RWPE2 (cell line): Measurements from ENCODE around the gene SCGB1A1.

Source experiments
- ATAC-seq: fragments of 200-7000 bp; cut with Tn5 transposase; 3 replicates; pipeline ENCODE4 v1.9.1; 2021; ENCODE audit warnings: low read depth
- DNase-seq: peaks from one replicate; pipeline ENCODE4 v3.0.0-alpha.2; 2020; ENCODE audit warnings: low spot score
- H3K27ac ChIP-seq: fragments of 450-650 bp; 2 replicates; pipeline ENCODE4 v1.5.1; 2017; ENCODE audit warnings: mild to moderate bottlenecking; ENCODE audit not compliant: poor library complexity, severe bottlenecking
- H3K27me3 ChIP-seq: fragments of 250-450 bp; sonication (Bioruptor Pico); 2 replicates; pipeline ENCODE4 v1.5.1; 2021; ENCODE audit warnings: mild to moderate bottlenecking, moderate library complexity; ENCODE audit not compliant: insufficient read depth, poor library complexity, severe bottlenecking
- H3K36me3 ChIP-seq: fragments of 250-450 bp; sonication (Bioruptor Pico); 2 replicates; pipeline ENCODE4 v1.5.1; 2020; ENCODE audit warnings: low read depth, mild to moderate bottlenecking, moderate library complexity
- H3K4me1 ChIP-seq: fragments of 250-450 bp; sonication (Bioruptor Pico); 2 replicates; pipeline ENCODE4 v1.5.1; 2021; ENCODE audit warnings: mild to moderate bottlenecking, moderate library complexity; ENCODE audit not compliant: insufficient read depth, poor library complexity, severe bottlenecking
- H3K4me3 ChIP-seq: fragments of 250-450 bp; sonication (Bioruptor Pico); 2 replicates; pipeline ENCODE4 v1.5.1; 2021; ENCODE audit warnings: mild to moderate bottlenecking, moderate library complexity; ENCODE audit not compliant: severe bottlenecking
- H3K9me3 ChIP-seq: fragments of 250-450 bp; sonication (Bioruptor Pico); 2 replicates; pipeline ENCODE4 v1.5.1; 2021; ENCODE audit warnings: mild to moderate bottlenecking, moderate library complexity; ENCODE audit not compliant: severe bottlenecking
- TF ChIP-seq, protein P1 (sequence below): fragments of 450-650 bp; IDR thresholded peaks from one replicate; pipeline ENCODE4 v1.5.1; 2017; ENCODE audit warnings: mild to moderate bottlenecking, moderate library complexity; ENCODE audit not compliant: poor library complexity, severe bottlenecking

Gene SCGB1A1

GRCh38 chr11:62419314-62419929, 589 bp downstream of the SCGB1A1 start:
- Histone ChIP-seq H3K4me3 (no peak overlapping the region), H3K9me3 (no peaks in the 10 kb centered on the region), H3K36me3 (no peaks in the 10 kb centered on the region), H3K4me1 (no peaks in the 10 kb centered on the region), H3K27me3 (no peaks in the 10 kb centered on the region), H3K27ac (no peak overlapping the region)
- TF ChIP-seq, protein P1, sequence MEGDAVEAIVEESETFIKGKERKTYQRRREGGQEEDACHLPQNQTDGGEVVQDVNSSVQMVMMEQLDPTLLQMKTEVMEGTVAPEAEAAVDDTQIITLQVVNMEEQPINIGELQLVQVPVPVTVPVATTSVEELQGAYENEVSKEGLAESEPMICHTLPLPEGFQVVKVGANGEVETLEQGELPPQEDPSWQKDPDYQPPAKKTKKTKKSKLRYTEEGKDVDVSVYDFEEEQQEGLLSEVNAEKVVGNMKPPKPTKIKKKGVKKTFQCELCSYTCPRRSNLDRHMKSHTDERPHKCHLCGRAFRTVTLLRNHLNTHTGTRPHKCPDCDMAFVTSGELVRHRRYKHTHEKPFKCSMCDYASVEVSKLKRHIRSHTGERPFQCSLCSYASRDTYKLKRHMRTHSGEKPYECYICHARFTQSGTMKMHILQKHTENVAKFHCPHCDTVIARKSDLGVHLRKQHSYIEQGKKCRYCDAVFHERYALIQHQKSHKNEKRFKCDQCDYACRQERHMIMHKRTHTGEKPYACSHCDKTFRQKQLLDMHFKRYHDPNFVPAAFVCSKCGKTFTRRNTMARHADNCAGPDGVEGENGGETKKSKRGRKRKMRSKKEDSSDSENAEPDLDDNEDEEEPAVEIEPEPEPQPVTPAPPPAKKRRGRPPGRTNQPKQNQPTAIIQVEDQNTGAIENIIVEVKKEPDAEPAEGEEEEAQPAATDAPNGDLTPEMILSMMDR = no peak
- no peak for ATAC-seq
- DNase-seq = no peak

DNA sequence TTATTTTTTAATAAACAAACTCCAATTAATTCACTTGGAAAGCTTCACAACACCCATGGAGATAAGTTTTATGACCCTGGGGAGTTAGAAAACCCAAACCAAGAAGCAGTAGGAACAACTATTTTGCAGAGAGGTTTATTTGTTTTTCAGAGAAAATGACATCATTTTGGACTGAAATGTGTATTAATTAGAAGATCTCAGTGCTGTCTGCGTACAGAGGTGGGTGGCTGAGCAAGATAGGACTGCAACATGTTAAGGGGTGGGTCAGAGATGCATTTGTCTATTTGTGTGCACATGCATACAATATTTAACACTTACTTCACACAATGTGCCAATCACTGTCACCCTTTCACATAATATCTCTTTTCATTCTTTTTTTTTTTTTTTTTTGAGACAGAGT, 1.1 kb downstream of the SCGB1A1 start:
- TF ChIP-seq, protein P1 = no peak
- Histone ChIP-seq H3K4me3 (no peak overlapping the region), H3K27ac (no peak overlapping the region), H3K9me3 (no peaks in the 10 kb centered on the region), H3K4me1 (no peaks in the 10 kb centered on the region), H3K27me3 (no peaks in the 10 kb centered on the region), H3K36me3 (no peaks in the 10 kb centered on the region)
- ATAC-seq = no peak
- DNase-seq = no peak

- Histone ChIP-seq H3K27me3 (no peaks in the 10 kb centered on the region), H3K4me3 (no peak overlapping the region), H3K36me3 (no peaks in the 10 kb centered on the region), H3K4me1 (no peaks in the 10 kb centered on the region), H3K9me3 (no peaks in the 10 kb centered on the region), H3K27ac (no peak overlapping the region)
- no peak for ATAC-seq
- DNase-seq = no peak
- TF ChIP-seq, protein P1 = no peak
Observed at GRCh38 chr11:62420882-62421281, 2.0 kb downstream of the SCGB1A1 start.

GRCh38 chr11:62421996-62422395, 3.2 kb downstream of the SCGB1A1 start:
- Histone ChIP-seq H3K4me1 (peaks cover 6% of the 10 kb centered on the region), H3K36me3 (no peaks in the 10 kb centered on the region), H3K4me3 (no peak overlapping the region), H3K27me3 (no peaks in the 10 kb centered on the region), H3K9me3 (no peaks in the 10 kb centered on the region), H3K27ac (no peak overlapping the region)
- no peak for ATAC-seq
- TF ChIP-seq, protein P1 = no peak
- no peak for DNase-seq

DNA sequence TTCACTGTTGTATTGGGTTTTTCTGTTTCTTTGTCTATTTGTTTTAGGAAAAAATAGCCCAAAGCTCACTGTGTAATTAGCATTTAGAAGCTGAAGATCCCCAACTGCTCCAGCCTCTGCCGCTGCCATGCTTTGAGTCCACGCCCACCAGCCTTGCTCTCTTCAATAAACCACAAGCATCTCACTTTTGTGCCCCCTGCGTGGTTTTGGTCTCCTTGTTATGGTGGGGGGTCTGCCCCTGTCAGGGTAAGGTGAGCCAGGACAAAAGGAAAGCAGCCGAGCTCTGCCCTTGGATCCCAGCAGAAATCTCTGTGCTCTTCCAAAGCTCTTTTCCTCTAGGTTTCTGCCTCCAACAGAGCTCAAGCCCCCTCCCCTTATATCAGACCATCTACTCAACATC, 4.2 kb downstream of the SCGB1A1 start:
- no peaks in the 10 kb centered on the region for H3K36me3 ChIP-seq
- no peak overlapping the region for H3K4me3 ChIP-seq
- H3K9me3 ChIP-seq = no peaks in the 10 kb centered on the region
- TF ChIP-seq, protein P1 = no peak
- H3K4me1 ChIP-seq = peaks cover 17% of the 10 kb centered on the region
- H3K27ac ChIP-seq = no peak overlapping the region
- no peaks in the 10 kb centered on the region for H3K27me3 ChIP-seq
- ATAC-seq (no peak), DNase-seq (no peak)
